NB4 (cell line): ENCODE measurements around the gene FETUB.
"Not testable (repeated sequence)": the region's sequence is repeated elsewhere in the genome, so short reads cannot be mapped to it uniquely, and the experiment has no call there.

ENCODE experiments used
- DNase-seq: peaks from one replicate; pipeline ENCODE4 v3.0.0; 2010; ENCODE audit warnings: low read depth
- H3K4me3 ChIP-seq: one replicate; pipeline ENCODE4 v1.5.1; 2011; ENCODE audit warnings: mild to moderate bottlenecking, low read depth, low read length, moderate library complexity
- CTCF ChIP-seq: IDR thresholded peaks from one replicate; pipeline ENCODE4 v1.5.1; 2012; ENCODE audit warnings: low read depth, low read length
- MAX ChIP-seq: IDR thresholded peaks from 2 replicates; pipeline ENCODE4 v1.6.1; 2011; ENCODE audit warnings: low read depth, low read length
- MYC ChIP-seq: IDR thresholded peaks from 2 replicates; pipeline ENCODE4 v1.6.1; 2011; ENCODE audit warnings: low read depth, low read length
- POLR2A ChIP-seq: IDR thresholded peaks from 2 replicates; pipeline ENCODE4 v1.6.1; 2011; ENCODE audit warnings: mild to moderate bottlenecking; ENCODE audit not compliant: insufficient read length; ENCODE audit errors: extremely low read depth

The FETUB gene

GRCh38 chr3:186687120-186687651 lies 47.0 kb downstream of the FETUB start:
- no peak for DNase-seq
- no peak overlapping the region for H3K4me3 ChIP-seq
- TF ChIP-seq MYC (no peak), MAX (no peak), POLR2A (no peak), CTCF (no peak)

GRCh38 chr3:186690304-186690703 lies 50.1 kb downstream of the FETUB start:
- not testable (repeated sequence) for DNase-seq, H3K4me3 ChIP-seq

- DNase-seq, result no peak
- TF ChIP-seq POLR2A (no peak), CTCF (no peak), MYC (no peak), MAX (no peak)
- H3K4me3 ChIP-seq, result no peak overlapping the region
These were observed 51.5 kb downstream of the FETUB start for GRCh38 chr3:186691676-186692075.

- H3K4me3 ChIP-seq, result no peak overlapping the region
- TF ChIP-seq MYC, result no peak
- no peak for TF ChIP-seq POLR2A
- no peak for TF ChIP-seq MAX
- TF ChIP-seq CTCF, result no peak
- no peak for DNase-seq
These were observed 53.6 kb downstream of the FETUB start for GRCh38 chr3:186693843-186694242.

- TF ChIP-seq MAX (no peak), MYC (no peak), POLR2A (no peak), CTCF (no peak)
- no peak for DNase-seq
- no peak overlapping the region for H3K4me3 ChIP-seq
These were observed 54.3 kb downstream of the FETUB start for GRCh38 chr3:186694288-186695032.

- no peak for TF ChIP-seq MYC
- TF ChIP-seq CTCF, result no peak
- no peak for TF ChIP-seq POLR2A
- no peak for TF ChIP-seq MAX
- no peak for DNase-seq
- no peak overlapping the region for H3K4me3 ChIP-seq
These were observed 56.3 kb downstream of the FETUB start for GRCh38 chr3:186696522-186696921.
